ENCODE data around the gene FLYWCH1. TPM values are rescaled to one million over a fixed set of nuclear protein-coding genes. Genes with fewer than 3 reads are reported as not detected.

The FLYWCH1 gene
- total and polyA plus RNA-seq, 9 of the 15 experiments (the other 6 are each of a cell fraction or from before 2014, with no cell fraction given) = 0.18 to 33.6 (median 11.3) TPM

DNA sequence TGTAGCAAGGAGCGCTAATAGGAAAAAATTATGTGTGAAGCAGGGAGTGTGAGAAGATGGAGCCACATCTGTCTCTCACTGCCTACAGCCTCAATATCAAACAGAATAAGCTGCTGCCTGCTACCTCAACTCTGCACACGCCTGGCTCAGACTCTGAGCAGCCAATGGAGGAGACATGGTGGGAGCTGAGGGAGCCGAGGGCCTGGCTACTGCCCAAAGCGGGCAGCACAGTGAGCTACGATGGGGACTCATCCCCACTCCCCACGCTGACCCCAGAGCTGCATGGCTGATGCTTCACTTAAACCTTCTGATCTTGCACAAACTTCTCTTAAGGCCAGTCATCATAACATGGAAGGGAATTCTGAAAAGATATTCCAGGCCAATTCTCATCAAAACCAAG, 39.8 kb upstream of the FLYWCH1 start:
- no peak overlapping the region for H3K4me2 ChIP-seq (ENCODE audit: insufficient read depth, low read length)
- H4K20me1 ChIP-seq (replicated peaks; ENCODE audit: control insufficient read depth, insufficient read depth, low read length) = no peaks in the 10 kb centered on the region
- H3K27me3 ChIP-seq (ENCODE audit: control insufficient read depth in 2 of 2, insufficient read depth in 2 of 2, low read length in 2 of 2) = no peaks in the 10 kb centered on the region
- no peak overlapping the region for H3K27ac ChIP-seq (ENCODE audit: extremely low read depth, low read depth, low read length)
- intact Hi-C loops (cut with micrococcal nuclease) = loop anchor here (5.0 kb wide), 1 partner anchor 110 kb away; the partner anchor contains the start of gene PKMYT1
- H3K79me2 ChIP-seq (ENCODE audit: control insufficient read depth, insufficient read depth, low read length) = no peaks in the 10 kb centered on the region
- H3K9me1 ChIP-seq (ENCODE audit: control insufficient read depth, insufficient read depth, low read length) = no peaks in the 10 kb centered on the region
- peaks cover 4 to 19% of the 10 kb centered on the region in 2 experiments; a peak in 3 of 5 replicates for H3K4me1 ChIP-seq (replicated peaks in 1 of 2; ENCODE audit: control insufficient read depth in 2 of 2, insufficient read depth in 2 of 2, low read length in 2 of 2)
- no peaks in the 10 kb centered on the region for H3K36me3 ChIP-seq (ENCODE audit: control insufficient read depth, insufficient read depth, low read length)
- no TSS peak for BruUV-seq (replicated peaks)
- ChIA-PET POLR2A (interaction anchor here (0.5 to 1.1 kb wide), 4 partner anchors 27 to 1408 kb away, joined by 3 read pairs; no protein-coding TSS in a partner anchor), CTCF (ENCODE audit: low intra/inter-chr PET ratio) (no interaction called here)
- in situ Hi-C loops (cut with MboI) = loop anchor here (5.0 kb wide), 2 partner anchors 35 to 40 kb away; partner anchors contain the start of gene FLYWCH1
- ATAC-seq (no peak), DNase-seq (ENCODE audit: extremely low read depth in 1 of 4, low spot score in 3 of 4) (no peak), FAIRE-seq (no peak)
- H3K9me3 ChIP-seq (replicated peaks; ENCODE audit: control insufficient read depth, insufficient read depth, low read depth, low read length) = no peaks in the 10 kb centered on the region
- H2AFZ ChIP-seq (ENCODE audit: low read depth, low read length) = no peak overlapping the region
- WGBS (ENCODE audit: insufficient coverage, low coverage, missing lambda C conversion rate) = 39% methylated on average over 6 of the region's 6 CpGs
- 0 out of 4 replicates have a peak overlapping the region, but pooled peaks of 1 of the 2 experiments have one; percentile 75 for H3K9ac ChIP-seq (ENCODE audit: insufficient read depth in 1 of 2, low read depth in 2 of 2, low read length in 2 of 2)
- H3K4me3 ChIP-seq = no peak overlapping the region
- TF ChIP-seq CHD2 (IDR thresholded peaks at IDR 0.05; ENCODE audit: low read depth, low read length) = no peak
- TF ChIP-seq EHMT2 (IDR thresholded peaks at IDR 0.05) = no peak
- TF ChIP-seq, protein P1, sequence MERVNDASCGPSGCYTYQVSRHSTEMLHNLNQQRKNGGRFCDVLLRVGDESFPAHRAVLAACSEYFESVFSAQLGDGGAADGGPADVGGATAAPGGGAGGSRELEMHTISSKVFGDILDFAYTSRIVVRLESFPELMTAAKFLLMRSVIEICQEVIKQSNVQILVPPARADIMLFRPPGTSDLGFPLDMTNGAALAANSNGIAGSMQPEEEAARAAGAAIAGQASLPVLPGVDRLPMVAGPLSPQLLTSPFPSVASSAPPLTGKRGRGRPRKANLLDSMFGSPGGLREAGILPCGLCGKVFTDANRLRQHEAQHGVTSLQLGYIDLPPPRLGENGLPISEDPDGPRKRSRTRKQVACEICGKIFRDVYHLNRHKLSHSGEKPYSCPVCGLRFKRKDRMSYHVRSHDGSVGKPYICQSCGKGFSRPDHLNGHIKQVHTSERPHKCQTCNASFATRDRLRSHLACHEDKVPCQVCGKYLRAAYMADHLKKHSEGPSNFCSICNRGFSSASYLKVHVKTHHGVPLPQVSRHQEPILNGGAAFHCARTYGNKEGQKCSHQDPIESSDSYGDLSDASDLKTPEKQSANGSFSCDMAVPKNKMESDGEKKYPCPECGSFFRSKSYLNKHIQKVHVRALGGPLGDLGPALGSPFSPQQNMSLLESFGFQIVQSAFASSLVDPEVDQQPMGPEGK (CRISPR knock-in tag; IDR thresholded peaks at IDR 0.05; ENCODE audit: borderline replicate concordance) = no peak
- TF ChIP-seq MCM7 (IDR thresholded peaks at IDR 0.05) = no peak
- TF ChIP-seq ELF4 (CRISPR knock-in tag; IDR thresholded peaks at IDR 0.05) = no peak
- TF ChIP-seq DMBX1 (CRISPR knock-in tag; IDR thresholded peaks at IDR 0.05; ENCODE audit: borderline replicate concordance) = no peak
- no peak for TF ChIP-seq TFE3 (CRISPR knock-in tag; IDR thresholded peaks at IDR 0.05)
- no peak for TF ChIP-seq ETV6 (IDR thresholded peaks at IDR 0.05; ENCODE audit: borderline replicate concordance in 1 of 2, low read depth in 2 of 2, low read length in 1 of 2)
- TF ChIP-seq ETV6 (CRISPR knock-in tag; IDR thresholded peaks at IDR 0.05; ENCODE audit: borderline replicate concordance) = no peak
- TF ChIP-seq ZNF212 (CRISPR knock-in tag; IDR thresholded peaks at IDR 0.05) = no peak
- TF ChIP-seq MCM5 (IDR thresholded peaks at IDR 0.05; ENCODE audit: low read depth) = no peak
- TF ChIP-seq, protein P2, sequence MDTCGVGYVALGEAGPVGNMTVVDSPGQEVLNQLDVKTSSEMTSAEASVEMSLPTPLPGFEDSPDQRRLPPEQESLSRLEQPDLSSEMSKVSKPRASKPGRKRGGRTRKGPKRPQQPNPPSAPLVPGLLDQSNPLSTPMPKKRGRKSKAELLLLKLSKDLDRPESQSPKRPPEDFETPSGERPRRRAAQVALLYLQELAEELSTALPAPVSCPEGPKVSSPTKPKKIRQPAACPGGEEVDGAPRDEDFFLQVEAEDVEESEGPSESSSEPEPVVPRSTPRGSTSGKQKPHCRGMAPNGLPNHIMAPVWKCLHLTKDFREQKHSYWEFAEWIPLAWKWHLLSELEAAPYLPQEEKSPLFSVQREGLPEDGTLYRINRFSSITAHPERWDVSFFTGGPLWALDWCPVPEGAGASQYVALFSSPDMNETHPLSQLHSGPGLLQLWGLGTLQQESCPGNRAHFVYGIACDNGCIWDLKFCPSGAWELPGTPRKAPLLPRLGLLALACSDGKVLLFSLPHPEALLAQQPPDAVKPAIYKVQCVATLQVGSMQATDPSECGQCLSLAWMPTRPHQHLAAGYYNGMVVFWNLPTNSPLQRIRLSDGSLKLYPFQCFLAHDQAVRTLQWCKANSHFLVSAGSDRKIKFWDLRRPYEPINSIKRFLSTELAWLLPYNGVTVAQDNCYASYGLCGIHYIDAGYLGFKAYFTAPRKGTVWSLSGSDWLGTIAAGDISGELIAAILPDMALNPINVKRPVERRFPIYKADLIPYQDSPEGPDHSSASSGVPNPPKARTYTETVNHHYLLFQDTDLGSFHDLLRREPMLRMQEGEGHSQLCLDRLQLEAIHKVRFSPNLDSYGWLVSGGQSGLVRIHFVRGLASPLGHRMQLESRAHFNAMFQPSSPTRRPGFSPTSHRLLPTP (IDR thresholded peaks at IDR 0.05; ENCODE audit: borderline replicate concordance, extremely low read depth, insufficient read length) = no peak
- no peak for TF ChIP-seq TSC22D4 (tag; IDR thresholded peaks at IDR 0.05)
- no peak for TF ChIP-seq GMEB1 (CRISPR knock-in tag; IDR thresholded peaks at IDR 0.05)
- no peak for TF ChIP-seq ZNF778 (CRISPR knock-in tag; IDR thresholded peaks at IDR 0.05)

Measured in K562 (cell line).